ENCODE data around the gene FAM168A. TPM values are rescaled to one million over a fixed set of nuclear protein-coding genes. Genes with fewer than 3 reads are reported as not detected.

Gene FAM168A
- total and polyA plus RNA-seq, 9 of the 15 experiments (the other 6 are each of a cell fraction or from before 2014, with no cell fraction given), result 0.44 to 7.2 (median 2.9) TPM

DNA sequence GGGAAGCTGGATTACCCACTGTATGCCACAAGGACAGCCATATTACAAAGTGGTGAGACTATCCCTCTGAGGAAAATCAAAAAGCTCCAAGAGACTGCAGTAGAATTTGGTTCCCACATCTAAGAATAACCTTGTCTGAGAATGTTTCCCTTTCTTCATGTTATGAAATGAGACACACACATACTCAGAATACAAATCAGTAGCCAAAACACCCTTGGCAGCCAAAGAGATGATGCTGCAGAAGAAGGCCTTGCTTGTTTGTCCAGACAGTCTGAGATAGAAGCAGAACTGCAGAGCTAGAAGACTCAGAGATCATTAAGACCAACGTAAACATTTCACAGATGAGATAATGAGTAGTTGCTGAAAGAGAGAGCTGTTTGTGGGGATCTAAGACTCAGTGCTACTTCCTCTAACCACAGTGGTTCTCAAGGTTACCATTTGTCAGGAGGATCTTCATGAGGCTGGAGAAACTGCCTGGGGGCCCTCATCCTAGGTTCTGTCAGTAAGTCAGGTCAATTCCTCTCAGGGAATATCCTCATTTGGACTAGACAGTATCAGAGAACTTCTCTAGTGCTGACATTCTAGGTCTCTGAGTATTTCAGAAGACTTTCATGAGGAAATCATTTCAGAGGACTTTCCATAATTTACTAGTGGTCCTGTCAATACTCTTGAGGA is 182.8 kb downstream of the FAM168A start (continued):
- TF ChIP-seq, protein P1, sequence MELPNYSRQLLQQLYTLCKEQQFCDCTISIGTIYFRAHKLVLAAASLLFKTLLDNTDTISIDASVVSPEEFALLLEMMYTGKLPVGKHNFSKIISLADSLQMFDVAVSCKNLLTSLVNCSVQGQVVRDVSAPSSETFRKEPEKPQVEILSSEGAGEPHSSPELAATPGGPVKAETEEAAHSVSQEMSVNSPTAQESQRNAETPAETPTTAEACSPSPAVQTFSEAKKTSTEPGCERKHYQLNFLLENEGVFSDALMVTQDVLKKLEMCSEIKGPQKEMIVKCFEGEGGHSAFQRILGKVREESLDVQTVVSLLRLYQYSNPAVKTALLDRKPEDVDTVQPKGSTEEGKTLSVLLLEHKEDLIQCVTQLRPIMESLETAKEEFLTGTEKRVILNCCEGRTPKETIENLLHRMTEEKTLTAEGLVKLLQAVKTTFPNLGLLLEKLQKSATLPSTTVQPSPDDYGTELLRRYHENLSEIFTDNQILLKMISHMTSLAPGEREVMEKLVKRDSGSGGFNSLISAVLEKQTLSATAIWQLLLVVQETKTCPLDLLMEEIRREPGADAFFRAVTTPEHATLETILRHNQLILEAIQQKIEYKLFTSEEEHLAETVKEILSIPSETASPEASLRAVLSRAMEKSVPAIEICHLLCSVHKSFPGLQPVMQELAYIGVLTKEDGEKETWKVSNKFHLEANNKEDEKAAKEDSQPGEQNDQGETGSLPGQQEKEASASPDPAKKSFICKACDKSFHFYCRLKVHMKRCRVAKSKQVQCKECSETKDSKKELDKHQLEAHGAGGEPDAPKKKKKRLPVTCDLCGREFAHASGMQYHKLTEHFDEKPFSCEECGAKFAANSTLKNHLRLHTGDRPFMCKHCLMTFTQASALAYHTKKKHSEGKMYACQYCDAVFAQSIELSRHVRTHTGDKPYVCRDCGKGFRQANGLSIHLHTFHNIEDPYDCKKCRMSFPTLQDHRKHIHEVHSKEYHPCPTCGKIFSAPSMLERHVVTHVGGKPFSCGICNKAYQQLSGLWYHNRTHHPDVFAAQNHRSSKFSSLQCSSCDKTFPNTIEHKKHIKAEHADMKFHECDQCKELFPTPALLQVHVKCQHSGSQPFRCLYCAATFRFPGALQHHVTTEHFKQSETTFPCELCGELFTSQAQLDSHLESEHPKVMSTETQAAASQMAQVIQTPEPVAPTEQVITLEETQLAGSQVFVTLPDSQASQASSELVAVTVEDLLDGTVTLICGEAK (IDR thresholded peaks at IDR 0.05), result no peak
- TF ChIP-seq, protein P1 (CRISPR knock-in tag; IDR thresholded peaks at IDR 0.05), result no peak
